ENCODE measurements around the gene MRPL49. TPM values are rescaled to one million over a fixed set of nuclear protein-coding genes. Genes with fewer than 3 reads are reported as not detected.

Gene MRPL49
- total RNA-seq, 1 donor from 2014 or later = 42.1 TPM

DNA sequence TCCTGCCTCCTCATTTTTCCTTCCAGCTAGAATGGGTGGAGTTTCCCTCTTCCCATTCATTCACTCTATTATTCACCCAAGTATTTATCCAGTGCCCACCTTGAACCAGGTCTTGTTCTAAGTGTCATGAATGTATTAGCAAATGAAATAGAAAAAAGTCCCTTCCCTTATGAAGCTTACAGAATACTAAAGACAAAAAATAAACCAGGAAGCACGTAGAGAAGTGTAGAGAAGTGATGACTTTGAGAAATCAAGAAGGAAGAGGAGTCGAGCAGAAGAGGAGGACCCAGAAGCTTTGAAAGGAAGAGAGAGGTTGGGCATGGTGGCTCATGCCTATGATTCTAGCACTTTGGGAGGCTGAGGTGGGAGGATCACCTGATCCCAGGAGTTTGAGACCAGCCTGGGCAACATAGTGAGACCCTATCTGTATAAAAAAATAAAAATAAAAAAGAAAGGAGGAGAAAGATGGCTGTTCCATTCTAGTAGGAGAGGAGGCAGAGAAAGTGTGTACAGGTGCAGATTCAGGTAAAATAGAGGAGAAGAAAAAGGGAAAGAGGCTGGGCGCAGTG, 29.3 kb downstream of the MRPL49 start:
- FAIRE-seq = no peak
- H3K27me3 ChIP-seq (ENCODE audit: control insufficient read depth, insufficient read depth, low read length) = no peaks in the 10 kb centered on the region
- DNase-seq (ENCODE audit: low read depth) = no peak
- no peak overlapping the region for H3K4me3 ChIP-seq (ENCODE audit: low read depth, low read length)
- TF ChIP-seq, protein P1, sequence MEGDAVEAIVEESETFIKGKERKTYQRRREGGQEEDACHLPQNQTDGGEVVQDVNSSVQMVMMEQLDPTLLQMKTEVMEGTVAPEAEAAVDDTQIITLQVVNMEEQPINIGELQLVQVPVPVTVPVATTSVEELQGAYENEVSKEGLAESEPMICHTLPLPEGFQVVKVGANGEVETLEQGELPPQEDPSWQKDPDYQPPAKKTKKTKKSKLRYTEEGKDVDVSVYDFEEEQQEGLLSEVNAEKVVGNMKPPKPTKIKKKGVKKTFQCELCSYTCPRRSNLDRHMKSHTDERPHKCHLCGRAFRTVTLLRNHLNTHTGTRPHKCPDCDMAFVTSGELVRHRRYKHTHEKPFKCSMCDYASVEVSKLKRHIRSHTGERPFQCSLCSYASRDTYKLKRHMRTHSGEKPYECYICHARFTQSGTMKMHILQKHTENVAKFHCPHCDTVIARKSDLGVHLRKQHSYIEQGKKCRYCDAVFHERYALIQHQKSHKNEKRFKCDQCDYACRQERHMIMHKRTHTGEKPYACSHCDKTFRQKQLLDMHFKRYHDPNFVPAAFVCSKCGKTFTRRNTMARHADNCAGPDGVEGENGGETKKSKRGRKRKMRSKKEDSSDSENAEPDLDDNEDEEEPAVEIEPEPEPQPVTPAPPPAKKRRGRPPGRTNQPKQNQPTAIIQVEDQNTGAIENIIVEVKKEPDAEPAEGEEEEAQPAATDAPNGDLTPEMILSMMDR (IDR thresholded peaks at IDR 0.05; ENCODE audit: insufficient read depth, low read length, severe bottlenecking) = no peak
- H3K36me3 ChIP-seq (ENCODE audit: control insufficient read depth, insufficient read depth, low read length) = no peaks in the 10 kb centered on the region

DNA sequence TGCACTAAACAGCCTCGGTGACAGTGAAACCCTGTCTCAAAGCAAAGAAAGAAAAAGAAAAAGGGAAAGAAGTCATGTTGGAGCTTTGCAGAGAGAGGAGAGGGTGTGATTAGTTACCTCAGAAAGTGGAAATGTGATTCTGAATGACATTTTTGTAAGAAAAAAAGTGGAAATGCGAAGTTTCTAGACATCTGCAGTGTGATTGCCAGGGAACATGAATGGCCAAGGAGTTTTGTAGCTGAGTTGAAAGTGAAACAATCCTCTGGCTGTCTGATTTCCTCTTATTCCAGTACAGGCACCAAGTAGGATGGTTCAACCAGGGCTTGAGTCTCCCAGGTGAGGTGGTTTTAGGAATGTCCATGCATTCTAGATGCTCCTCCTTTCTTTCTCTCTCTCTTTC, 30.0 kb downstream of the MRPL49 start:
- Histone ChIP-seq H3K36me3 (ENCODE audit: control insufficient read depth, insufficient read depth, low read length) (no peaks in the 10 kb centered on the region), H3K27me3 (ENCODE audit: control insufficient read depth, insufficient read depth, low read length) (no peaks in the 10 kb centered on the region), H3K4me3 (ENCODE audit: low read depth, low read length) (no peak overlapping the region)
- TF ChIP-seq, protein P1 (IDR thresholded peaks at IDR 0.05; ENCODE audit: insufficient read depth, low read length, severe bottlenecking) = no peak
- no peak for DNase-seq (ENCODE audit: low read depth)
- FAIRE-seq = no peak

DNA sequence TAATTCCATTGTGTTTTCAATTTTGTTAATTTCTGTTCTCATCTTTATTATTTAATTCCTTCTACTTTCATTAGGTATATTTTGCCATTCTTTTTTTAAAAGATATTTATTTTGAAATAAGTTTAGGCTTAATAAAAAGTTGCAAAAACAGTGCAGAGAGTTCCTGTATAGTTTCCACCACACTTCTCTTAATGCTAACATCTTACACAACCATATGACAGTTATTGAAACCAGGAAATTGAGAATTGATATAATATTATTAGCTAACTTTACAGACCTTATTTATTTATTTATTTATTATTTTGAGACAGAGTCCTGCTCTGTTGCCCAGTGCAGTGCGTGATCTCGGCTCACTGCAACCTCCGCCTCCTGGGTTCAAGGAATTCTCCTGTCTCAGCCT, 34.1 kb downstream of the MRPL49 start:
- TF ChIP-seq, protein P1 (IDR thresholded peaks at IDR 0.05; ENCODE audit: insufficient read depth, low read length, severe bottlenecking) = no peak
- Histone ChIP-seq H3K36me3 (ENCODE audit: control insufficient read depth, insufficient read depth, low read length) (no peaks in the 10 kb centered on the region), H3K27me3 (ENCODE audit: control insufficient read depth, insufficient read depth, low read length) (no peaks in the 10 kb centered on the region), H3K4me3 (ENCODE audit: low read depth, low read length) (no peak overlapping the region)
- DNase-seq (ENCODE audit: low read depth) (no peak), FAIRE-seq (no peak)

DNA sequence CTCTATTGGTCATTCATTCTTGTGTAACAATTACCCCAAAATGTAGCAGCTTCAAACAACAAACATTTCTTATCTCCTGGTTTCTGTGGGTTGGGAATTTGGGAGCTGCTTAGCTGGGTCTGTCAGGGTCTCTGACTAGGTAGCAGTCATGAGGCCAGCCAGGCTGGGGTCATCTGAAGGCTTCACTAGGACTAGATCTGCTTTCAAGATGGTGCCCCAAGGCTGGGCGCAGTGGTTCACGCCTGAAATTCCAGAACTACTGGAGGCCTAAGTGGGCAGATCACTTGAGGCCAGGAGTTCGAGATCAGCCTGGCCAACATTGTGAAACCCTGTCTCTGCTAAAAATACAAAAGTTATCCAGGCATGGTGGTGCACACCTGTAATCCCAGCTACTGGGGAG, 34.8 kb downstream of the MRPL49 start:
- no peak overlapping the region for H3K4me3 ChIP-seq (ENCODE audit: low read depth, low read length)
- FAIRE-seq = no peak

DNA sequence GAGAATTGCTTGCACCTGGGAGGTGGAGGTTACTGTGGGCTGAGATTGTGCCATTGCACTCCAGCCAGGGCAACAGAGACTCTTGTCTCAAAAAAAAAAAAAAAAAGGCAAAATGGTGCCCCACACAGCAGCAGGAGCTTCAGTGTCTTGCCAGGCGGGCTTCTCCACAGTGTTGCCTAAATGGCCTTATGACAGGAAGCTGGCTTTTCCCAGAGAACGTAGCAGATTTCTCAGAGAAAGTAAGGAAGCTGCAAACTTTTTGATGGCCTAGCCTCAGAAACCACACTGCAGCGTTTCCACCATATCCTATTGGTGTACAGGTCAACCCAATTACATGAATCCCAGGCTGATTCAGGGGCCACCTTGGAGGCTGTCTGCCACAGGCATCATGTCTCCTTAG, 35.2 kb downstream of the MRPL49 start:
- H3K4me3 ChIP-seq (ENCODE audit: low read depth, low read length) = no peak overlapping the region
- no peak for DNase-seq (ENCODE audit: low read depth)
- TF ChIP-seq, protein P1 (IDR thresholded peaks at IDR 0.05; ENCODE audit: insufficient read depth, low read length, severe bottlenecking) = no peak
- H3K36me3 ChIP-seq (ENCODE audit: control insufficient read depth, insufficient read depth, low read length) = no peaks in the 10 kb centered on the region
- no peaks in the 10 kb centered on the region for H3K27me3 ChIP-seq (ENCODE audit: control insufficient read depth, insufficient read depth, low read length)
- FAIRE-seq = no peak

More for the DNA sequence above, 34.8 kb downstream of the MRPL49 start:
- H3K36me3 ChIP-seq (ENCODE audit: control insufficient read depth, insufficient read depth, low read length) = no peaks in the 10 kb centered on the region
- no peak for DNase-seq (ENCODE audit: low read depth)
- TF ChIP-seq, protein P1 (IDR thresholded peaks at IDR 0.05; ENCODE audit: insufficient read depth, low read length, severe bottlenecking) = no peak
- H3K27me3 ChIP-seq (ENCODE audit: control insufficient read depth, insufficient read depth, low read length) = no peaks in the 10 kb centered on the region

DNA sequence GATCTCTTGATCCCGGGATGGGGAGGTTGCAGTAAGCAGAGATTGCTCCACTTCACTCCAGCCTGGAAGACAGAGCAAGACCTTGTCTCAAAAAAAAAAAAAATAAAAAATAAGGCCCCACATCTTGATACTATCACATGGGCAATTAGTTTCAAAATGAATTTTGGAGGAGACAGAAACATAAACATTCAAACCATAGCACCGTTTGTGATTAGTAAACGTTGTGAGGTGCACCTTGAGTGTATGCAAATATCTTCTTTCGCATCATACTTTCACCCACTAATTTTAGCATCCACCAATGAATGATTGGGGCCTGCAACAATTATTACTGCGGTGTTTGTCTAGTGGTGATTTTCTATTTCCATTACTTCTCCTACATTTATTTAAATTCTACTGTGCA, 36.9 kb downstream of the MRPL49 start:
- no peaks in the 10 kb centered on the region for H3K27me3 ChIP-seq (ENCODE audit: control insufficient read depth, insufficient read depth, low read length)
- no peak overlapping the region for H3K4me3 ChIP-seq (ENCODE audit: low read depth, low read length)
- FAIRE-seq = no peak
- no peaks in the 10 kb centered on the region for H3K36me3 ChIP-seq (ENCODE audit: control insufficient read depth, insufficient read depth, low read length)
- TF ChIP-seq, protein P1 (IDR thresholded peaks at IDR 0.05; ENCODE audit: insufficient read depth, low read length, severe bottlenecking) = no peak
- DNase-seq (ENCODE audit: low read depth) = no peak
